HCT116 (cell line): ENCODE measurements around the gene PREX1. TPM values are rescaled to one million over a fixed set of nuclear protein-coding genes. Genes with fewer than 3 reads are reported as not detected.
A peak's percentile ranks its signal among the peaks of the same experiment; 100 is the strongest.

Experiments
- ATAC-seq: fragments of 200-7000 bp; cut with Tn5 transposase; 2 replicates; pipeline ENCODE4 v1.9.1; 2020; ENCODE audit warnings: mild to moderate bottlenecking, moderate library complexity
- BruUV-seq: library from RNA; stranded (reverse); fragments of 400-500 nt; replicated peaks from 2 replicates; lab custom pipeline; 2021; lab: Mats Ljungman, UMichigan
- CTCF ChIA-PET: fragments of 300-600 bp; sonication (Branson Sonifier 250); formaldehyde crosslinking; loops from one replicate; lab custom pipeline; 2021; ENCODE audit warnings: antibody characterized with exemption; lab: Charles Lee
- POLR2A ChIA-PET: fragments of 300-600, 350-600 bp; sonication (Branson Sonifier 250); formaldehyde crosslinking; loops from one replicate; lab custom pipeline; 2021; ENCODE audit warnings: antibody characterized with exemption; lab: Charles Lee
- RAD21 ChIA-PET, 2 experiments: fragments of 300-600 bp; sonication (Branson Sonifier 250); formaldehyde crosslinking; loops; one replicate each; lab custom pipeline; 2023; ENCODE audit warnings: low total read pairs in 2 of 2; ENCODE audit not compliant: uncharacterized antibody in 2 of 2, unreplicated experiment in 2 of 2, low non-redundant PET in 1 of 2; lab: Charles Lee
- DNase-seq: peaks from one replicate; pipeline ENCODE4 v3.0.0-alpha.2; 2010; ENCODE audit warnings: low read depth, low spot score
- H2AFZ ChIP-seq: fragments of 200-600 bp; shearing (Covaris generic), sonication (generic); 2 replicates; pipeline ENCODE4 v1.6.1; 2017; ENCODE audit warnings: low read depth, mixed run types, mixed read lengths, antibody characterized with exemption, low read length; ENCODE audit not compliant: poor library complexity, severe bottlenecking
- H3K27ac ChIP-seq: 2 replicates; pipeline ENCODE4 v1.5.1; 2012; ENCODE audit warnings: low read depth, low read length
- H3K27me3 ChIP-seq: fragments of 200-600 bp; sonication (generic); 2 replicates; pipeline ENCODE4 v1.6.1; 2016; ENCODE audit warnings: mixed run types, low read length, mixed read lengths; ENCODE audit not compliant: insufficient read depth
- H3K36me3 ChIP-seq, 2 experiments: fragments of 200-500 bp in 1 of 2; fragments of 200-600 bp in 1 of 2; sonication (Bioruptor generic) in 1 of 2; sonication (generic) in 1 of 2; 2 replicates each; pipeline versions ENCODE4 v1.5.1 to v1.6.1; 2014 to 2016; ENCODE audit warnings: low read length in 2 of 2, inconsistent platforms in 1 of 2, mixed read lengths in 1 of 2, mixed run types in 1 of 2; ENCODE audit not compliant: insufficient read depth in 2 of 2, control insufficient read depth in 1 of 2
- H3K4me1 ChIP-seq, 2 experiments: fragments of 200-600 bp in 1 of 2; sonication (generic) in 1 of 2; 2 replicates each; pipeline versions ENCODE4 v1.5.1 to v1.6.1; 2012 to 2017; ENCODE audit warnings: low read length in 2 of 2, inconsistent platforms in 1 of 2, mild to moderate bottlenecking in 1 of 2, mixed read lengths in 1 of 2, mixed run types in 1 of 2, moderate library complexity in 1 of 2; ENCODE audit not compliant: insufficient read depth in 2 of 2, control insufficient read depth in 1 of 2
- H3K4me2 ChIP-seq: fragments of 200-600 bp; sonication (generic); 2 replicates; pipeline ENCODE4 v1.6.1; 2017; ENCODE audit warnings: mixed run types, low read length, mixed read lengths
- H3K4me3 ChIP-seq, 2 experiments: fragments of 200-600 bp in 1 of 2; sonication (generic) in 1 of 2; replicated peaks in 1 of 2; 2 replicates each; pipeline ENCODE4 v1.5.1; 2011 to 2016; ENCODE audit warnings: low read length in 2 of 2, control low read depth in 1 of 2, low read depth in 1 of 2, mild to moderate bottlenecking in 1 of 2, mixed read lengths in 1 of 2, mixed run types in 1 of 2
- H3K79me2 ChIP-seq: fragments of 200-600 bp; sonication (generic); 2 replicates; pipeline ENCODE4 v1.6.1; 2017; ENCODE audit warnings: mild to moderate bottlenecking, mixed run types, low read length, moderate library complexity, mixed read lengths; ENCODE audit not compliant: insufficient read depth
- H3K9ac ChIP-seq: fragments of 200-600 bp; sonication (generic); 2 replicates; pipeline ENCODE4 v1.6.1; 2016; ENCODE audit warnings: low read length, mixed read lengths
- H3K9me2 ChIP-seq: fragments of 200-600 bp; sonication (generic), shearing (Covaris generic); 2 replicates; pipeline ENCODE4 v1.6.1; 2017; ENCODE audit warnings: mixed run types, mild to moderate bottlenecking, moderate library complexity; ENCODE audit not compliant: insufficient read depth
- H3K9me3 ChIP-seq, 2 experiments: fragments of 200-500 bp in 1 of 2; fragments of 200-600 bp in 1 of 2; sonication (Bioruptor generic) in 1 of 2; sonication (generic) in 1 of 2; 2 replicates each; pipeline ENCODE4 v1.6.1; 2014 to 2017; ENCODE audit warnings: low read length in 2 of 2, mixed read lengths in 2 of 2, inconsistent platforms in 1 of 2, low read depth in 1 of 2, mild to moderate bottlenecking in 1 of 2, mixed run types in 1 of 2, moderate library complexity in 1 of 2; ENCODE audit not compliant: control insufficient read depth in 1 of 2, insufficient read depth in 1 of 2
- H4K20me1 ChIP-seq: fragments of 200-600 bp; sonication (generic), shearing (Covaris generic); 2 replicates; pipeline ENCODE4 v1.6.1; 2017; ENCODE audit warnings: mixed run types, mild to moderate bottlenecking, moderate library complexity; ENCODE audit not compliant: insufficient read depth
- ATF3 ChIP-seq: IDR thresholded peaks from 2 replicates; pipeline ENCODE4 v1.6.1; 2012
- CBX3 ChIP-seq: IDR thresholded peaks from 2 replicates; pipeline ENCODE4 v1.6.1; 2012; ENCODE audit warnings: low read depth
- CEBPB ChIP-seq: IDR thresholded peaks from 2 replicates; pipeline ENCODE4 v1.6.1; 2012; ENCODE audit warnings: low read depth
- ELF1 ChIP-seq: IDR thresholded peaks from 2 replicates; pipeline ENCODE4 v1.6.1; 2012; ENCODE audit warnings: low read depth, borderline replicate concordance
- EZH2 ChIP-seq: fragments of 200-600 bp; sonication (generic); IDR thresholded peaks from 2 replicates; pipeline ENCODE4 v1.6.1; 2017; ENCODE audit warnings: antibody characterized with exemption, mixed run types
- EZH2phosphoT487 ChIP-seq: fragments of 200-600 bp; IDR thresholded peaks from 2 replicates; pipeline ENCODE4 v1.6.1; 2018; ENCODE audit warnings: antibody characterized with exemption, borderline replicate concordance
- FOSL1 ChIP-seq: IDR thresholded peaks from 2 replicates; pipeline ENCODE4 v1.6.1; 2012; ENCODE audit warnings: low read depth
- JUND ChIP-seq: IDR thresholded peaks from 2 replicates; pipeline ENCODE4 v1.6.1; 2012
- POLR2AphosphoS5 ChIP-seq: IDR thresholded peaks from 2 replicates; pipeline ENCODE4 v1.6.1; 2011; ENCODE audit warnings: mild to moderate bottlenecking, low read depth, low read length, moderate library complexity
- RAD21 ChIP-seq: IDR thresholded peaks from 2 replicates; pipeline ENCODE4 v1.6.1; 2012; ENCODE audit warnings: low read depth, mild to moderate bottlenecking
- SIN3A ChIP-seq: IDR thresholded peaks from 2 replicates; pipeline ENCODE4 v1.6.1; 2012; ENCODE audit warnings: low read depth
- SP1 ChIP-seq: IDR thresholded peaks from 2 replicates; pipeline ENCODE4 v1.6.1; 2012; ENCODE audit warnings: low read depth
- SRF ChIP-seq: IDR thresholded peaks from 2 replicates; pipeline ENCODE4 v1.6.1; 2012; ENCODE audit warnings: low read depth
- ZBTB33 ChIP-seq: IDR thresholded peaks from 2 replicates; pipeline ENCODE4 v1.6.1; 2011; ENCODE audit warnings: mild to moderate bottlenecking, low read length, moderate library complexity; ENCODE audit not compliant: insufficient replicate concordance; ENCODE audit errors: extremely low read depth
- ZNF274 ChIP-seq: fragments of 200-500 bp; sonication (Bioruptor generic); IDR thresholded peaks from 2 replicates; pipeline ENCODE4 v1.6.1; 2014; ENCODE audit warnings: mild to moderate bottlenecking, low read depth, low read length, inconsistent platforms
- intact Hi-C: fragments of 100-400 bp; cut with micrococcal nuclease; formaldehyde crosslinking; loops from 2 replicates; pipeline ENCODE4 v1.10.0; 2022
- total RNA-seq: library from RNA; stranded (reverse); gene quantifications from one replicate; pipeline ENCODE4 v1.2.1, GENCODE V29; 2021; ENCODE audit not compliant: unreplicated experiment
- TF ChIP-seq, protein P1 (sequence below), 3 experiments: fragments of 200-600 bp in 1 of 3; sonication (generic) in 1 of 3; IDR thresholded peaks in 2 of 3; conservative IDR thresholded peaks in 1 of 3; 2 replicates each; pipeline ENCODE4 v1.5.1; 2012 to 2017; ENCODE audit warnings: low read depth in 2 of 3, low read length in 2 of 3, antibody characterized with exemption in 1 of 3, borderline replicate concordance in 1 of 3, control low read depth in 1 of 3, mild to moderate bottlenecking in 1 of 3, mixed read lengths in 1 of 3, mixed run types in 1 of 3, moderate library complexity in 1 of 3; ENCODE audit not compliant: insufficient read depth in 1 of 3
- TF ChIP-seq, protein P2 (sequence below): IDR thresholded peaks from 2 replicates; pipeline ENCODE4 v1.6.1; 2012
- TF ChIP-seq, protein P3 (sequence below): IDR thresholded peaks from 2 replicates; pipeline ENCODE4 v1.6.1; 2012; ENCODE audit warnings: low read depth

PREX1 gene
- total RNA-seq, 1 experiment from 2014 or later: 6.1 TPM

DNA sequence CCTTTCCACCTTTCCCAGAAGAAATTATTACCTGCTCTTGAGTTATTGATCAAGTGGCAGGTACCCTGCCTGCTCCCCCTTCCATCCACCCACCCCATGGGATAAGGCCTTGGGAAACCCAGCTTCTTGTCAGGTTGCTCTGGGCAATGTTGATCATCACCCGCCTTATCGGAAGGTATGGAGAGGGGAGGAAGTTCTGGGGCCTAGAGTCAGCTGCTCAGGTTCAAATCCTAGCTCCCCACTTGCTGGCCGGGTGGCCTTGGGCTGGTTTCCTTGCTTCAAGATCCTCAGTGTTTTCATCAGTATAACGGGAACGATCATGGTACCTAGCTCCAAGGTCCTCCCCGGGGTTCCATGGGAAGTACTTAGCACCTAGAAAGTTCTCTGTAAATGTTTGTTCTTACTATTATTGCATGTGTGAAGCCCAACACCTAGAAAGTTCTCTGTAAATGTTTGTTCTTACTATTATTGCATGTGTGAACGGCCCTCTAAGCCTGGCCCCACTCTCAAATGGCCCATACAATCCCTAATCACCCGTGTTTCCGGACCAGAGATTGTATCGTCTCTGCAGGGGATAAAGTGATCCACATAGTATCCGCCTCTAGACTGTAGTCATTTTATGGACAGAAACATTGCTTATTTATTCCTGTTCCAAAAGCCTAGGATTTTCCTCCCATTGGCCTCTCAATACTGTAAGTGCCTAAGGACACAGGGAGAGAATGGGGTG is 1.1 kb upstream of the PREX1 start:
- Histone ChIP-seq H3K9me3 (no peaks in the 10 kb centered on the region), H4K20me1 (no peaks in the 10 kb centered on the region), H3K4me2 (peak overlapping the region; percentile 70), H3K27me3 (no peaks in the 10 kb centered on the region), H3K4me1 (peaks cover 4 to 17% of the 10 kb centered on the region in 2 experiments; a peak in 3 of 4 replicates), H3K9ac (peak overlapping the region; percentile 54), H3K79me2 (no peaks in the 10 kb centered on the region), H2AFZ (no peak overlapping the region), H3K4me3 (peak overlapping the region; percentile 35 to 57), H3K9me2 (no peaks in the 10 kb centered on the region), H3K36me3 (no peaks in the 10 kb centered on the region), H3K27ac (peak overlapping the region; percentile 43; the same call in 1 of the 2 replicates)
- DNase-seq: no peak
- TF ChIP-seq, protein P1, sequence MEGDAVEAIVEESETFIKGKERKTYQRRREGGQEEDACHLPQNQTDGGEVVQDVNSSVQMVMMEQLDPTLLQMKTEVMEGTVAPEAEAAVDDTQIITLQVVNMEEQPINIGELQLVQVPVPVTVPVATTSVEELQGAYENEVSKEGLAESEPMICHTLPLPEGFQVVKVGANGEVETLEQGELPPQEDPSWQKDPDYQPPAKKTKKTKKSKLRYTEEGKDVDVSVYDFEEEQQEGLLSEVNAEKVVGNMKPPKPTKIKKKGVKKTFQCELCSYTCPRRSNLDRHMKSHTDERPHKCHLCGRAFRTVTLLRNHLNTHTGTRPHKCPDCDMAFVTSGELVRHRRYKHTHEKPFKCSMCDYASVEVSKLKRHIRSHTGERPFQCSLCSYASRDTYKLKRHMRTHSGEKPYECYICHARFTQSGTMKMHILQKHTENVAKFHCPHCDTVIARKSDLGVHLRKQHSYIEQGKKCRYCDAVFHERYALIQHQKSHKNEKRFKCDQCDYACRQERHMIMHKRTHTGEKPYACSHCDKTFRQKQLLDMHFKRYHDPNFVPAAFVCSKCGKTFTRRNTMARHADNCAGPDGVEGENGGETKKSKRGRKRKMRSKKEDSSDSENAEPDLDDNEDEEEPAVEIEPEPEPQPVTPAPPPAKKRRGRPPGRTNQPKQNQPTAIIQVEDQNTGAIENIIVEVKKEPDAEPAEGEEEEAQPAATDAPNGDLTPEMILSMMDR (IDR thresholded peaks at IDR 0.05 in 2 of 3, conservative IDR thresholded peaks at IDR 0.05 in 1 of 3; ENCODE audit: borderline replicate concordance in 1 of 3, insufficient read depth in 1 of 3, low read depth in 2 of 3, low read length in 2 of 3): no peak
- TF ChIP-seq EZH2phosphoT487: no peak
- no peak for TF ChIP-seq ZBTB33
- no peak for TF ChIP-seq EZH2
- no peak for TF ChIP-seq CBX3
- no peak for TF ChIP-seq SP1
- TF ChIP-seq SIN3A: no peak
- TF ChIP-seq POLR2AphosphoS5: no peak
- TF ChIP-seq, protein P2, sequence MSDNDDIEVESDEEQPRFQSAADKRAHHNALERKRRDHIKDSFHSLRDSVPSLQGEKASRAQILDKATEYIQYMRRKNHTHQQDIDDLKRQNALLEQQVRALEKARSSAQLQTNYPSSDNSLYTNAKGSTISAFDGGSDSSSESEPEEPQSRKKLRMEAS: no peak
- TF ChIP-seq JUND: no peak
- TF ChIP-seq RAD21: no peak
- TF ChIP-seq ELF1: no peak
- no peak for TF ChIP-seq ATF3
- no peak for TF ChIP-seq FOSL1
- TF ChIP-seq ZNF274: no peak
- TF ChIP-seq, protein P3, sequence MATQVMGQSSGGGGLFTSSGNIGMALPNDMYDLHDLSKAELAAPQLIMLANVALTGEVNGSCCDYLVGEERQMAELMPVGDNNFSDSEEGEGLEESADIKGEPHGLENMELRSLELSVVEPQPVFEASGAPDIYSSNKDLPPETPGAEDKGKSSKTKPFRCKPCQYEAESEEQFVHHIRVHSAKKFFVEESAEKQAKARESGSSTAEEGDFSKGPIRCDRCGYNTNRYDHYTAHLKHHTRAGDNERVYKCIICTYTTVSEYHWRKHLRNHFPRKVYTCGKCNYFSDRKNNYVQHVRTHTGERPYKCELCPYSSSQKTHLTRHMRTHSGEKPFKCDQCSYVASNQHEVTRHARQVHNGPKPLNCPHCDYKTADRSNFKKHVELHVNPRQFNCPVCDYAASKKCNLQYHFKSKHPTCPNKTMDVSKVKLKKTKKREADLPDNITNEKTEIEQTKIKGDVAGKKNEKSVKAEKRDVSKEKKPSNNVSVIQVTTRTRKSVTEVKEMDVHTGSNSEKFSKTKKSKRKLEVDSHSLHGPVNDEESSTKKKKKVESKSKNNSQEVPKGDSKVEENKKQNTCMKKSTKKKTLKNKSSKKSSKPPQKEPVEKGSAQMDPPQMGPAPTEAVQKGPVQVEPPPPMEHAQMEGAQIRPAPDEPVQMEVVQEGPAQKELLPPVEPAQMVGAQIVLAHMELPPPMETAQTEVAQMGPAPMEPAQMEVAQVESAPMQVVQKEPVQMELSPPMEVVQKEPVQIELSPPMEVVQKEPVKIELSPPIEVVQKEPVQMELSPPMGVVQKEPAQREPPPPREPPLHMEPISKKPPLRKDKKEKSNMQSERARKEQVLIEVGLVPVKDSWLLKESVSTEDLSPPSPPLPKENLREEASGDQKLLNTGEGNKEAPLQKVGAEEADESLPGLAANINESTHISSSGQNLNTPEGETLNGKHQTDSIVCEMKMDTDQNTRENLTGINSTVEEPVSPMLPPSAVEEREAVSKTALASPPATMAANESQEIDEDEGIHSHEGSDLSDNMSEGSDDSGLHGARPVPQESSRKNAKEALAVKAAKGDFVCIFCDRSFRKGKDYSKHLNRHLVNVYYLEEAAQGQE: no peak
- no peak for TF ChIP-seq CEBPB
- no peak for TF ChIP-seq SRF
- no peak for ATAC-seq
- intact Hi-C loops: no loop called here
- BruUV-seq: TSS peak; percentile 59
- CTCF ChIA-PET: interaction anchor here (2.0 kb wide), 1 partner anchor 171 kb away, joined by 5 read pairs; no protein-coding TSS in a partner anchor
- RAD21 ChIA-PET: no interaction called here
- POLR2A ChIA-PET: interaction anchor here (1.1 kb wide), 1 partner anchor 12 kb away, joined by 4 read pairs; no protein-coding TSS in a partner anchor
